OCI-LY3 (cell line): Measurements from ENCODE around the gene CTRB2.
"Not testable (repeated sequence)": the region's sequence is repeated elsewhere in the genome, so short reads cannot be mapped to it uniquely, and the experiment has no call there.

Experiments used
- H2AFZ ChIP-seq: fragments of 200-600, 300-600 bp; shearing (Covaris generic); 2 replicates; pipeline ENCODE4 v1.6.0; 2014; ENCODE audit warnings: antibody characterized with exemption, low read depth, low read length
- H3K27ac ChIP-seq: fragments of 200-600, 300-600 bp; sonication (generic); 2 replicates; pipeline ENCODE4 v1.5.1; 2014; ENCODE audit warnings: mild to moderate bottlenecking, low read length, moderate library complexity, mixed read lengths
- H3K27me3 ChIP-seq: fragments of 200-600, 300-600 bp; sonication (generic); 2 replicates; pipeline ENCODE4 v1.6.1; 2014; ENCODE audit warnings: low read depth, low read length, mixed read lengths
- H3K36me3 ChIP-seq: fragments of 200-600, 300-600 bp; sonication (generic); replicated peaks from 2 replicates; pipeline ENCODE3; 2014; ENCODE audit warnings: low read depth, low read length, mixed read lengths
- H3K4me1 ChIP-seq: fragments of 300-600, 200-600 bp; sonication (generic); 2 replicates; pipeline ENCODE4 v1.6.1; 2014; ENCODE audit warnings: low read length, mixed read lengths
- H3K4me2 ChIP-seq: fragments of 200-600, 300-600 bp; sonication (generic); 2 replicates; pipeline ENCODE4 v1.6.1; 2014; ENCODE audit warnings: low read length, mixed read lengths
- H3K4me3 ChIP-seq: fragments of 300-600, 200-600 bp; sonication (generic); 2 replicates; pipeline ENCODE4 v1.5.1; 2014; ENCODE audit warnings: antibody characterized with exemption, mild to moderate bottlenecking, low read length, moderate library complexity
- H3K79me2 ChIP-seq: fragments of 300-600, 200-600 bp; shearing (Covaris generic); 2 replicates; pipeline ENCODE4 v1.6.1; 2014; ENCODE audit warnings: mild to moderate bottlenecking, low read length, mixed read lengths
- H3K9ac ChIP-seq: fragments of 300-600, 200-600 bp; shearing (Covaris generic); 2 replicates; pipeline ENCODE4 v1.6.0; 2014; ENCODE audit warnings: mild to moderate bottlenecking, low read length, moderate library complexity
- H3K9me3 ChIP-seq: fragments of 200-600, 300-600 bp; shearing (Covaris generic); 2 replicates; pipeline ENCODE4 v1.6.1; 2014; ENCODE audit warnings: low read length, mixed read lengths; ENCODE audit not compliant: insufficient read depth
- H4K20me1 ChIP-seq: fragments of 200-600, 300-600 bp; sonication (generic); 2 replicates; pipeline ENCODE4 v1.6.1; 2016; ENCODE audit warnings: low read length, mixed read lengths; ENCODE audit not compliant: insufficient read depth
- EZH2phosphoT487 ChIP-seq: fragments of 200-600 bp; shearing (Covaris generic); IDR thresholded peaks from 2 replicates; pipeline ENCODE4 v1.6.1; 2018; ENCODE audit warnings: antibody characterized with exemption, mixed run types, low read depth
- TF ChIP-seq, protein P1 (sequence below): fragments of 200-600, 300-600 bp; sonication (generic); IDR thresholded peaks from 2 replicates; pipeline ENCODE4 v1.5.1; 2014; ENCODE audit warnings: antibody characterized with exemption, low read length, low read depth

CTRB2 gene

DNA sequence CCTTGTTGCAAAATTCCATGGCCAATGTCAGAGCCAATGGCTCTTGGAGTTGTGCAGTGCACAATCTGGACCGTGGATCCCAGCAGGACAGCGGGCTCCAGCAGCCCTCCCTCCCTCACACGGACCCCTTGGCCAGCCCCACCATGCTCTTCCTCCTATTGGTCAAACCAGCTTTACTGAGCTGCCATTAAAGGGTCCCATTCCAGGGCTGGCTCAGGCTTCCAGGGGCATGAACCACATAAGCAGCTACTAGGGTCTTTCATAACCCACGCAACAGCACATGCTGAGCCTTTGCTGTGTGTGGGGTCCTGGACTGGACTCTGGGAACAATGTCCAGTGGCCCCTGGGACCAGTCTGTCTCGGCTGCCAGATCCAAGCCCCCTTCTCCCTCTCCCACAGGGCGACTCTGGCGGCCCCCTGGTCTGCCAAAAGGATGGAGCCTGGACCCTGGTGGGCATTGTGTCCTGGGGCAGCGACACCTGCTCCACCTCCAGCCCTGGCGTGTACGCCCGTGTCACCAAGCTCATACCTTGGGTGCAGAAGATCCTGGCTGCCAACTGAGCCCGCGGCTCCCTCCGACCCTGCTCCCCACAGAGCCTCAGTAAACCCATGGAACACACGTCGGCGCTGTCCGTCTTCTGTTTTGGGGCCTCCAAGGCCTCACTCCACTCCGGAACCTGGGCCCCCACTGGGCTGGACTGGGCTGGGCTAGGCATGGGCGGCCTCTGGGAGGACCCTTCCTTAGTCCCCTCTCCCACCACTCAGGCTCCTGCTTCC lies 17.5 kb upstream of the CTRB2 start:
- H3K36me3 ChIP-seq: no peaks in the 10 kb centered on the region
- H3K27me3 ChIP-seq: peaks cover 11% of the 10 kb centered on the region; the same call in 1 of the 2 replicates
- H3K4me3 ChIP-seq: no peak overlapping the region
- peaks cover 11% of the 10 kb centered on the region for H3K4me1 ChIP-seq
- TF ChIP-seq EZH2phosphoT487: no peak
- TF ChIP-seq, protein P1, sequence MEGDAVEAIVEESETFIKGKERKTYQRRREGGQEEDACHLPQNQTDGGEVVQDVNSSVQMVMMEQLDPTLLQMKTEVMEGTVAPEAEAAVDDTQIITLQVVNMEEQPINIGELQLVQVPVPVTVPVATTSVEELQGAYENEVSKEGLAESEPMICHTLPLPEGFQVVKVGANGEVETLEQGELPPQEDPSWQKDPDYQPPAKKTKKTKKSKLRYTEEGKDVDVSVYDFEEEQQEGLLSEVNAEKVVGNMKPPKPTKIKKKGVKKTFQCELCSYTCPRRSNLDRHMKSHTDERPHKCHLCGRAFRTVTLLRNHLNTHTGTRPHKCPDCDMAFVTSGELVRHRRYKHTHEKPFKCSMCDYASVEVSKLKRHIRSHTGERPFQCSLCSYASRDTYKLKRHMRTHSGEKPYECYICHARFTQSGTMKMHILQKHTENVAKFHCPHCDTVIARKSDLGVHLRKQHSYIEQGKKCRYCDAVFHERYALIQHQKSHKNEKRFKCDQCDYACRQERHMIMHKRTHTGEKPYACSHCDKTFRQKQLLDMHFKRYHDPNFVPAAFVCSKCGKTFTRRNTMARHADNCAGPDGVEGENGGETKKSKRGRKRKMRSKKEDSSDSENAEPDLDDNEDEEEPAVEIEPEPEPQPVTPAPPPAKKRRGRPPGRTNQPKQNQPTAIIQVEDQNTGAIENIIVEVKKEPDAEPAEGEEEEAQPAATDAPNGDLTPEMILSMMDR: no peak
- no peaks in the 10 kb centered on the region for H3K79me2 ChIP-seq
- H2AFZ ChIP-seq: no peak overlapping the region
- no peak overlapping the region for H3K27ac ChIP-seq
- no peaks in the 10 kb centered on the region for H3K9me3 ChIP-seq
- no peak overlapping the region for H3K4me2 ChIP-seq
- no peak overlapping the region for H3K9ac ChIP-seq
- H4K20me1 ChIP-seq: no peaks in the 10 kb centered on the region

DNA sequence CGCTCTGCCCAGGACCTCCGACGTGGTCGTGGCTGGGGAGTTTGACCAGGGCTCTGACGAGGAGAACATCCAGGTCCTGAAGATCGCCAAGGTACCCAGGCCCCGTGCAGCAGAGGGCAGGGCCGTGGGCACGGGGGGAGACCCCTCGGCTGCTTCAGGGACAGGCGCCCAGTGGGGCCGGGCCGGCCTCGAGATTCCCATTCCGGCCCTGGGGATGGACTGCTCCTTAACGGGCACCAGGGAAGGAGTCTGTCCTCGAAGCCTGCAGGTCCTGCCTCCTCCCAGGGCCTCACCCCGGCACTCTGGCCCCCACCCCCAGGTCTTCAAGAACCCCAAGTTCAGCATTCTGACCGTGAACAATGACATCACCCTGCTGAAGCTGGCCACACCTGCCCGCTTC lies 16.2 kb upstream of the CTRB2 start:
- peaks cover 11% of the 10 kb centered on the region; the same call in 1 of the 2 replicates for H3K27me3 ChIP-seq
- not testable (repeated sequence) for H3K4me2 ChIP-seq, H3K36me3 ChIP-seq, H3K9ac ChIP-seq, H3K79me2 ChIP-seq, H3K4me3 ChIP-seq, H2AFZ ChIP-seq, H4K20me1 ChIP-seq, H3K27ac ChIP-seq, H3K9me3 ChIP-seq
- peaks cover 25% of the 10 kb centered on the region for H3K4me1 ChIP-seq

DNA sequence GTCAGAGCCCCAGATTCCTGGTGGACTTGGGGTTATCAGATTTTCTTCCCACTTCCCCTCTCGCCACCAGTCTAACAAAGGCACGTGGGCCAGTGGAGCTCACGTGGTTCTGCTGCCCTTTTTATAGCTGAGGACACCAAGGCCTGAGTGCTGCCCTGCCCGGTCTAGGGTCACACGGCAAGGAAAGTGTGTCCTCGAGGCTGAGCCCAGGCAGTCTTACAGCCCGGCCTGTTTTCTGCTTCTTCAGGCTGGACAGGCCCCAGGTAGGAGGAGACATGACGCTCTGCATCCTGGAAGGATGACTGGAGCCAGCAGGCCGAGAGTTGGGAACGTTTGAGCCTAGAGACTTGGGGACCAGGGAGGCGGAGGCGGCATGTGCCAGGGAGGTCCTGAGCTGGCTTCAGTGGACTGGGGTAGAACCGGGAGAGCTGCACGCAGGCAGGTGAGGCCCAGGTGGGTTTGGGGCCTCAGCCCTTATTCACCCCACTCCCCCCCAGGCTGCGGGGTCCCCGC lies 15.4 kb upstream of the CTRB2 start:
- Histone ChIP-seq H3K79me2 (no peaks in the 10 kb centered on the region), H3K27ac (no peak overlapping the region), H3K9ac (no peak overlapping the region), H3K27me3 (peaks cover 4% of the 10 kb centered on the region; the same call in 1 of the 2 replicates), H3K36me3 (no peaks in the 10 kb centered on the region), H2AFZ (no peak overlapping the region), H3K9me3 (no peaks in the 10 kb centered on the region), H4K20me1 (no peaks in the 10 kb centered on the region), H3K4me2 (no peak overlapping the region), H3K4me3 (no peak overlapping the region), H3K4me1 (peaks cover 33% of the 10 kb centered on the region)
- TF ChIP-seq, protein P1: no peak

DNA sequence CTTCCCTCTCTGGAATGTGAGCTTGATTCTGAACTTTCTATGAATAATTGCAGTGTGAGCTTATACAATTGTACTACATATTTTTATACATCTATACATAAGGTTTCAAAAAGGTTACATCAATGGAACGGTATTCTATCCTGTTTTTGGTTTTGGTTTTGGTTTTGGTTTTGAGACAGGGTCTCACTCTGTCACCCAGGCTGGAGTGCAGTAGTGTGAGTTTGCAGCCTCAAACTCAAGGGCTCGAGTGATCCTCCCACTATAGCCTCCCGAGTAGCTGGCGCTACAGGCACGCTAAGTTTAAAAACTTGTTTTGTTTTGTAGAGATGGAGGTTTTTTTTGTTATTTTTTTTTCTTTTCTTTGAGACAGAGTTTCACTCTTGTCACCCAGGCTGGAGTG lies 12.9 kb upstream of the CTRB2 start:
- H3K27ac ChIP-seq: peak overlapping the region; percentile 65; the same call in 1 of the 2 replicates
- H3K4me3 ChIP-seq: peak overlapping the region; percentile 65
- H3K9ac ChIP-seq: peak overlapping the region; percentile 38; the same call in 1 of the 2 replicates
- H3K36me3 ChIP-seq: no peaks in the 10 kb centered on the region
- H2AFZ ChIP-seq: no peak overlapping the region
- H3K4me1 ChIP-seq: peaks cover 42% of the 10 kb centered on the region
- H3K79me2 ChIP-seq: no peaks in the 10 kb centered on the region
- TF ChIP-seq, protein P1: no peak
- no peak for TF ChIP-seq EZH2phosphoT487
- 0 out of 2 replicates have a peak, but pooled peaks cover 4% of the 10 kb centered on the region for H3K27me3 ChIP-seq
- H3K4me2 ChIP-seq: peak overlapping the region; percentile 84
- no peaks in the 10 kb centered on the region for H4K20me1 ChIP-seq
- no peaks in the 10 kb centered on the region for H3K9me3 ChIP-seq
